Measurements from ENCODE around the gene GFRA1.

Gene GFRA1

GRCh38 chr10:116151076-116151475 is 121.9 kb downstream of the GFRA1 start:
- Histone ChIP-seq H2AFZ (ENCODE audit: low read depth, low read length) (no peak overlapping the region), H4K20me1 (ENCODE audit: insufficient read depth, low read length) (no peaks in the 10 kb centered on the region), H3K4me2 (ENCODE audit: insufficient read depth, low read length) (no peak overlapping the region), H3K27me3 (ENCODE audit: insufficient read depth, low read length, poor library complexity) (no peaks in the 10 kb centered on the region), H3K9ac (ENCODE audit: low read depth, low read length) (no peak overlapping the region), H3K36me3 (ENCODE audit: insufficient read depth, low read length) (no peaks in the 10 kb centered on the region), H3K4me3 (ENCODE audit: low read depth in 1 of 2, low read length in 2 of 2) (no peak overlapping the region), H3K79me2 (ENCODE audit: insufficient read depth, low read length) (no peaks in the 10 kb centered on the region), H3K9me3 (ENCODE audit: insufficient read depth, low read length, severe bottlenecking) (no peaks in the 10 kb centered on the region), H3K27ac (ENCODE audit: low read length) (no peak overlapping the region), H3K4me1 (ENCODE audit: insufficient read depth, low read length) (no peaks in the 10 kb centered on the region)
- no peak for DNase-seq
- no peak for ATAC-seq (ENCODE audit: insufficient read depth, low read depth)
- TF ChIP-seq, protein P1, sequence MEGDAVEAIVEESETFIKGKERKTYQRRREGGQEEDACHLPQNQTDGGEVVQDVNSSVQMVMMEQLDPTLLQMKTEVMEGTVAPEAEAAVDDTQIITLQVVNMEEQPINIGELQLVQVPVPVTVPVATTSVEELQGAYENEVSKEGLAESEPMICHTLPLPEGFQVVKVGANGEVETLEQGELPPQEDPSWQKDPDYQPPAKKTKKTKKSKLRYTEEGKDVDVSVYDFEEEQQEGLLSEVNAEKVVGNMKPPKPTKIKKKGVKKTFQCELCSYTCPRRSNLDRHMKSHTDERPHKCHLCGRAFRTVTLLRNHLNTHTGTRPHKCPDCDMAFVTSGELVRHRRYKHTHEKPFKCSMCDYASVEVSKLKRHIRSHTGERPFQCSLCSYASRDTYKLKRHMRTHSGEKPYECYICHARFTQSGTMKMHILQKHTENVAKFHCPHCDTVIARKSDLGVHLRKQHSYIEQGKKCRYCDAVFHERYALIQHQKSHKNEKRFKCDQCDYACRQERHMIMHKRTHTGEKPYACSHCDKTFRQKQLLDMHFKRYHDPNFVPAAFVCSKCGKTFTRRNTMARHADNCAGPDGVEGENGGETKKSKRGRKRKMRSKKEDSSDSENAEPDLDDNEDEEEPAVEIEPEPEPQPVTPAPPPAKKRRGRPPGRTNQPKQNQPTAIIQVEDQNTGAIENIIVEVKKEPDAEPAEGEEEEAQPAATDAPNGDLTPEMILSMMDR (IDR thresholded peaks at IDR 0.05; ENCODE audit: borderline replicate concordance, extremely low read depth, low read length, poor library complexity, severe bottlenecking): no peak
- no peak for TF ChIP-seq EZH2 (IDR thresholded peaks at IDR 0.05; ENCODE audit: borderline replicate concordance, low read depth, low read length, severe bottlenecking)

DNA sequence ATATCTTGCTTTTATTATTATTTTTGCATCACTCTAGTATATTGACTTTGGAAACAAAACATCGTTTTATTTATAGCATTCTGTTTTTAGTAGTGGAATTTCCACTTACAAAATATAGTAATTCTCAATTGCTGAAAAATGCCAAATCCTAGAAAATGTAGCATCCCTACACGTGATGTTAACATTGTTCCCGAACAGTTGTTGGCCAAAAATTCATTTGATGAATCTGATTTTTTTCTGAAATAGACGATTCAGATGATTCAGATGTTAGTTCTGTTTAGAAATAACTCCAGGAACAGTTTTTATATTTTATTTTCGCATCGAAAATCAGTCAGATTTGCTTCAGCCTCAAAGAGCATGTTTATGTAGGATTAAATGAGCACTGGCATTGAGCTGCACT is 122.4 kb downstream of the GFRA1 start:
- Histone ChIP-seq H3K36me3 (ENCODE audit: insufficient read depth, low read length) (no peaks in the 10 kb centered on the region), H3K4me1 (ENCODE audit: insufficient read depth, low read length) (no peaks in the 10 kb centered on the region), H3K9me3 (ENCODE audit: insufficient read depth, low read length, severe bottlenecking) (no peaks in the 10 kb centered on the region), H3K4me2 (ENCODE audit: insufficient read depth, low read length) (no peak overlapping the region), H2AFZ (ENCODE audit: low read depth, low read length) (no peak overlapping the region), H3K27me3 (ENCODE audit: insufficient read depth, low read length, poor library complexity) (no peaks in the 10 kb centered on the region), H3K9ac (ENCODE audit: low read depth, low read length) (no peak overlapping the region), H3K79me2 (ENCODE audit: insufficient read depth, low read length) (no peaks in the 10 kb centered on the region), H4K20me1 (ENCODE audit: insufficient read depth, low read length) (no peaks in the 10 kb centered on the region), H3K27ac (ENCODE audit: low read length) (no peak overlapping the region), H3K4me3 (ENCODE audit: low read depth in 1 of 2, low read length in 2 of 2) (no peak overlapping the region)
- DNase-seq: no peak
- TF ChIP-seq, protein P1 (IDR thresholded peaks at IDR 0.05; ENCODE audit: borderline replicate concordance, extremely low read depth, low read length, poor library complexity, severe bottlenecking): no peak
- no peak for TF ChIP-seq EZH2 (IDR thresholded peaks at IDR 0.05; ENCODE audit: borderline replicate concordance, low read depth, low read length, severe bottlenecking)
- ATAC-seq (ENCODE audit: insufficient read depth, low read depth): no peak

DNA sequence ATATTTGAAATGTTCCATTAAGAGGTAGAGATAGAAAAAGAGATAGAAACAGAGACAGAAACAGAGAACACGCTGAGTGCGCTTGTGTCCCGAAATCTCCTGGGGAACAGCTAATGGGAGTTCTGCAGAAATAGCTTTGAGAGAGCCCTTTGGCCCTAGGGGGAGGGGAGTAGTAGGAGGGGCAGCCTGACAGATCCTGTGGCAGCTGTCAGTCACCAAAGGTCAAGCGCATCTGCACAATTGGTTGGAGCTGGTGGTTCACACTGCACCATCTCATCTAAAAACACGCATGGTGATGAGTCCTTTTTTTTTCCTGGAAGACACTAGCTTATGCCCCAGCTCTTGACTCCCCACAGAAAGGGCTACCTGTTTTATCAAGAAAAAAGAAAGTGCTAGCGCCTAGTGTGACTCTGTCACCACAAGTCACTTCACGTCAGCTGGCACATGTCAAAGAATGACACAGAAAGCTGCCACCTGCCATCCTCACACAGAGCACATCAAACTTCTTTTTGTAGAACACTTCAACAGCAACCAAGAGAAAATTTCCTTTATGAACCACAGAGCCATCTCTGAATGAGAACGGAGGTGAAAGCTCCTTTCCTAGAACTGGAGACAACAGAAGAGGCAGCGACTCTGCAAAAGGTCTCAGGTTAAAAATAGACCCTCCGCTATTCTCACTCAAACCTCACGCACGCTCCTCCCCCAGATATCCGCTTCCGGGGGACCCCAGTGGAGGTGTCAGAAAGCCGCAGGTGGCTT is 125.7 kb downstream of the GFRA1 start:
- ATAC-seq (ENCODE audit: insufficient read depth, low read depth): peak; percentile 50; the same call in 2 of the 3 replicates

More for the DNA sequence above, 125.7 kb downstream of the GFRA1 start:
- H3K4me1 ChIP-seq (ENCODE audit: insufficient read depth, low read length): no peaks in the 10 kb centered on the region
- no peaks in the 10 kb centered on the region for H3K27me3 ChIP-seq (ENCODE audit: insufficient read depth, low read length, poor library complexity)
- no peak overlapping the region for H3K9ac ChIP-seq (ENCODE audit: low read depth, low read length)
- H3K36me3 ChIP-seq (ENCODE audit: insufficient read depth, low read length): no peaks in the 10 kb centered on the region
- TF ChIP-seq, protein P1 (IDR thresholded peaks at IDR 0.05; ENCODE audit: borderline replicate concordance, extremely low read depth, low read length, poor library complexity, severe bottlenecking): no peak
- no peak for TF ChIP-seq EZH2 (IDR thresholded peaks at IDR 0.05; ENCODE audit: borderline replicate concordance, low read depth, low read length, severe bottlenecking)
- DNase-seq: peak; percentile 24
- H3K79me2 ChIP-seq (ENCODE audit: insufficient read depth, low read length): no peaks in the 10 kb centered on the region
- no peaks in the 10 kb centered on the region for H4K20me1 ChIP-seq (ENCODE audit: insufficient read depth, low read length)
- H3K27ac ChIP-seq (ENCODE audit: low read length): no peak overlapping the region
- H3K4me2 ChIP-seq (ENCODE audit: insufficient read depth, low read length): no peak overlapping the region
- H3K4me3 ChIP-seq (ENCODE audit: low read depth in 1 of 2, low read length in 2 of 2): no peak overlapping the region
- H3K9me3 ChIP-seq (ENCODE audit: insufficient read depth, low read length, severe bottlenecking): no peaks in the 10 kb centered on the region
- no peak overlapping the region for H2AFZ ChIP-seq (ENCODE audit: low read depth, low read length)
